GM10266 (cell line): ENCODE data around the gene UBE2S.

ENCODE experiments used
- DNase-seq: peaks from one replicate; pipeline ENCODE4 v3.0.0; 2012; ENCODE audit errors: extremely low spot score
- TF ChIP-seq, protein P1 (sequence below): IDR thresholded peaks from 2 replicates; pipeline ENCODE4 v1.5.1; 2012; ENCODE audit warnings: mild to moderate bottlenecking, low read depth; ENCODE audit not compliant: control insufficient read depth, insufficient read depth; ENCODE audit errors: missing control alignments

Gene UBE2S

DNA sequence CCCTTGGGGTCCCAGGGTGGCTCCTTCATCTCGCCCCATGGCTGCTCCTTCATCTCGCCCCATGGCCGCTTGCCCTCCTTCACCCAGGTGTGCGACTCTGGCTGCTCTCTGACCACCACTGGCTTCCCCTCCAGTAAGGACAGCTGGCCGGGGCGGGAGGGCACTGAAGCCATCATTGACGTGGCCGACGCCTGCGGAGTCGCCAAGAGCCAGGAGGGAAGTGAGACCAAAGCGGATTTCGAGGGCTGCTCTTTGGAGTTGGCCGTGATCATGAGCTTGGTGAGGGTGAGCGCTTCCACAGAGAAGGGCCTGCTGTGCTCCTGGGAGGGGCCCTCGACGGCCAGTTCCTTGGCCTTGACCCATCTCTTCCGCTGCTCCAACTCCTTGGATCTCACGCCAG lies 49.1 kb downstream of the UBE2S start:
- DNase-seq: no peak
- TF ChIP-seq, protein P1, sequence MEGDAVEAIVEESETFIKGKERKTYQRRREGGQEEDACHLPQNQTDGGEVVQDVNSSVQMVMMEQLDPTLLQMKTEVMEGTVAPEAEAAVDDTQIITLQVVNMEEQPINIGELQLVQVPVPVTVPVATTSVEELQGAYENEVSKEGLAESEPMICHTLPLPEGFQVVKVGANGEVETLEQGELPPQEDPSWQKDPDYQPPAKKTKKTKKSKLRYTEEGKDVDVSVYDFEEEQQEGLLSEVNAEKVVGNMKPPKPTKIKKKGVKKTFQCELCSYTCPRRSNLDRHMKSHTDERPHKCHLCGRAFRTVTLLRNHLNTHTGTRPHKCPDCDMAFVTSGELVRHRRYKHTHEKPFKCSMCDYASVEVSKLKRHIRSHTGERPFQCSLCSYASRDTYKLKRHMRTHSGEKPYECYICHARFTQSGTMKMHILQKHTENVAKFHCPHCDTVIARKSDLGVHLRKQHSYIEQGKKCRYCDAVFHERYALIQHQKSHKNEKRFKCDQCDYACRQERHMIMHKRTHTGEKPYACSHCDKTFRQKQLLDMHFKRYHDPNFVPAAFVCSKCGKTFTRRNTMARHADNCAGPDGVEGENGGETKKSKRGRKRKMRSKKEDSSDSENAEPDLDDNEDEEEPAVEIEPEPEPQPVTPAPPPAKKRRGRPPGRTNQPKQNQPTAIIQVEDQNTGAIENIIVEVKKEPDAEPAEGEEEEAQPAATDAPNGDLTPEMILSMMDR: no peak

DNA sequence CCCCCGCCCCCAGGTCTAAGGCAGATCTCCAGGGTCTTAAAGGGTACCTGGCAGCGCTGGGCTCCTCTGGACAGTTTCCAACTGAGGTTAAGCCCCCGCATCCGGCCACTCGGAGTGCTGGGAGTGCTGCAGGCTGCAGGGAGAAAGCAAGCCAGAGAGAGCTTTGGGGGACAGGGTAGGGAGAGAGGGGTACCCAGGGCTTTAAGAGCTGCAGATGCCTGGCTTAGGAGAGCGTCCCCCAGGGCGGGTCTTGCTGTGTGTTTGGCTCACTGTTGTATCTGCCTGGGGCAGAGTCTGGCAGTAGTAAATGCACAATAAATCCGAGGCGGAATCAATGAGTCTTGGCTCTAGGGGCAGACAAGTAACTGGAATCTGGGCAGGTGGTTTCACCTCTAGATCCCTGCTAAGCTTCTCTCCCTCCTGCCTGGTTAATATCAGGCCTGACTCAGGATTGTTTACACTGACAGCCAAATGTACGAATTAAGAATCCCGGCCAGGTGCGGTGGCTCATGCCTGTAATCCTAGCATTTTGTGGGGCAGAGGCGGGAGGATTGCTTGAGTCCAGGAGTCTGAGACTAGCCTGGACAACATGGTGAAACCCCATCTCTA lies 52.3 kb downstream of the UBE2S start:
- TF ChIP-seq, protein P1: no peak
- no peak for DNase-seq

DNA sequence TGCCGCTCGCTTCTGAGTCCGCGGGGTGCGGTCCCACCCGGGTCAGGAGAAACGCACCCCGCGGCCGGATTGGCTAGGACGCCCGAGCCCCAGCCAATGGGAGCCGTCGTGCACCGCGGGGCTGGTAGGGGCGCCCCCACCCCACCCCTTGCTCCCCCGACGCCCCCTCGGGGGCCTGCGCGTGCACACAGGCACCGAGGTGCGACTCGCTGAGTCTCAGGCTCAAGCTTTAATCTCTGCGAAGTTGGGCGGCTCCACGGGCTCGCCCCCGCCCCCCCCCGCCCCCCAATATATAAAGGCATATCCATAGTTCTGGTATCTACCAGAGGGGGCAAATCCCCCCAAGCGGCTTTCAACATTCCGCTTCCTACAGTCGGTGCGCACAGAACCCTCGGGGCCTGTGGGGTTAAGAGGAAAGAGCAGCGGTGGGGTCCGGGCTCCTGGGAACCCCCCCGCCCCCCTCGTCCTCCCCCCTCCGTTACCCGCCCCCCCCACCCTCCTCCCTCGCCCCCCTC lies 52.8 kb downstream of the UBE2S start, which contains the start of gene COX6B2:
Gene COX6B2 (minus strand): TSS at position 22 of the 515 bp plus-strand sequence. CDS start 198 bp downstream, outside the sequence.
- DNase-seq: no peak
- TF ChIP-seq, protein P1: no peak

DNA sequence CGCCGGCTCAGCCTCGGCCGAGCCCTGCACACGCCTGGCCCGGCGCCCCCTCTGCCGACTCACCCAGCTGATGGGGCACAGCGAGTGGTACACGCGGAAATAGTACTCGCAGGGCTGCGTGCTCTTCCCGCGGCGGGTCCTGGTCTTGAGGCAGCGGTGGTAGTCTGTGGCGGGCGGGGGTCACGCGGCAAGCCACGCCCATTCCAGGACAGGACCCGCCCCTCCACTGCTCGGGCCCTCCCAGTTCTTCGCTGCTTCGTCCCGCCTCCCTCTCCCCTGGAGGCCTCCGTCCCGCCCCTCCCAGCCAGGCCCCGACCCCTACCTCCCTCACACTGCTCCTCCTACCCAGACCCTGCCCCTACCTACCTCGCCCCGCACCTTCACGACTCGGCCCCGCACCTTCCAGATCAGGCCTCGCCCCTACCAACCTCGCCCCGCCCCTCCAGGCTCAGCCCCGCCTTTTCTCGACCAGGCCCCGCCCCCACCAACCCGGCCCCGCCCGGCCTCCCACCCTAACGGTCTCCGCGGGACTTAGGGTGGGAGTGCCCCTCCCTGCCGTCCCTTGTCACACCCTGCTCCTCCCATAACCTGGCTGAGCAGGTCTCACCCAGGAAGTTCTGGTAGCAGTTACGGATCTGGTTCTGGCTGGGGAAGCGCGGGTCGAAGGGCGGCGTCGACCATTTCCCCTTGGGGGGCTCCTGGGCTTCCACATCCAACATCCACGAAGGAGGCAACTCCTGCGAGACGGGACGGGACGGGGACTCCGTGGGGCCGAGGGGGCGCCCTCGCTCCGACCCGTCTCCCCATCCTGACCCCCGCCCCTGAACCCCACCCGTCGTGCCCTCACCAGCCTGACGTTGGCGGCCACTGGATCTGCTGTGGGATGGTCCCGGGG lies 53.5 kb downstream of the UBE2S start:
- peak; percentile 88 for DNase-seq

DNA sequence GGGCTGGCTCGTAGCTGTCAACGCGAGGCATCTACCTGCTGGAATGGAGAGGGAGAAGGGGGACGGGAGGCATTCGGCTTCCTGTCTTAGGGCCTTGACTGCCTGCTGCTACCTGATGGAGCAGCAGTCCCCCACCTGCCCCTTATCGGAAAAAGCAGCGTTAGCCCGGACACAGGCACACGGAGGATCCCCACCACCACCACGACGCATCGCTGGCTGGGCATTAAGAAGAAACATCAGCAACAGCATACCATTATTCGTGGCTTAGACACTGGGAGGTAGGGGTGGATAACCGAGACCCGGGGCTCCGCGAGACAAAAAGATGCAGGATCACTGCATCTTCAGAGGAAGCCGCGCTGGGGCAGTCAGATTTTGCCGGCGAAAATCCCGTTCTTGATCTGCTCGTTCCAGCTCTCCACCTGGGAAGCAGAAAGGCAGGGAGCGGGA lies 54.2 kb downstream of the UBE2S start:
- DNase-seq: no peak
- TF ChIP-seq, protein P1: no peak

More for the DNA sequence above, 53.5 kb downstream of the UBE2S start:
- TF ChIP-seq, protein P1: no peak

DNA sequence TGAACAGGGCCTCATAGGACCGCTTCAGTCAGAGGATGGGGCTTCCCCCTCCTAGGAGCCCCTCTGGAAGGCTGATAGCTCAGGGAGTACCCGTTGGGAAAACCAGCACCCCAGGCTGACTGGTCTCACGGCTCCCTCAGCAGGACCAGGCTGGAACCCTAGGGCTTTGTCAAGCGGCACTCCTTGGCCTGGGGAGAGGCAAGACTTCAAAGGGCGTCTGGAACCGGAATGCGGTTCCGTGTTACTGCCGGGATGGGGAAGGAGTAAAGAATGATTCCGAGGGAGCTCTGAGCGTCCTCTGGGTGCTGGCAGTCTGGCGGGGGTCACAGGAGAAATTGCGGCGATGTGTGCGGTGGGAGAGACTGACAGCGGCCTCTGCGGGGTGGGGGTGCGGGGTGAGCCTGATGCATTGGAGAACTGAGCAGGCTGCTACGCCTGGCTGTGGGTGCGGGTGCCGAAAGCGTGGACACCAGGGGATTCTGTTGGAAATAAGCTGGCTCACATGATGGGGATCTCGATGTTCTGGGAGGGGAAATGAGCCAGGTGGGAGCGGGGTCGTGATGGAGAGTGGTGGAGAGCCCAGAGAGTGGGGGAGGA lies 54.9 kb downstream of the UBE2S start:
- TF ChIP-seq, protein P1: no peak
- DNase-seq: no peak
